HG03457 (cell line): ENCODE measurements around the gene KRTAP4-3.
"Not testable (repeated sequence)": the region's sequence is repeated elsewhere in the genome, so short reads cannot be mapped to it uniquely, and the experiment has no call there.

Experiments
- ATAC-seq: cut with Tn5 transposase; IDR thresholded peaks from one replicate; pipeline ENCODE4 v1.9.1; 2021; ENCODE audit warnings: moderate number of reproducible peaks; ENCODE audit not compliant: unreplicated experiment

The KRTAP4-3 gene

GRCh38 chr17:41168121-41168520 lies at the start of gene KRTAP4-3:
Gene KRTAP4-3, minus strand, starts transcription at chr17:41168221. Its CDS starts 49 bp downstream, at chr17:41168172.
- ATAC-seq, result no peak

GRCh38 chr17:41215681-41216080 lies 47.7 kb upstream of the KRTAP4-3 start:
- ATAC-seq, result no peak

- no peak for ATAC-seq
These were observed 44.6 kb upstream of the KRTAP4-3 start for GRCh38 chr17:41212524-41213169.

- no peak for ATAC-seq
These were observed 43.9 kb upstream of the KRTAP4-3 start for GRCh38 chr17:41211845-41212466.

GRCh38 chr17:41199421-41200078 lies 31.5 kb upstream of the KRTAP4-3 start:
- ATAC-seq, result no peak

DNA sequence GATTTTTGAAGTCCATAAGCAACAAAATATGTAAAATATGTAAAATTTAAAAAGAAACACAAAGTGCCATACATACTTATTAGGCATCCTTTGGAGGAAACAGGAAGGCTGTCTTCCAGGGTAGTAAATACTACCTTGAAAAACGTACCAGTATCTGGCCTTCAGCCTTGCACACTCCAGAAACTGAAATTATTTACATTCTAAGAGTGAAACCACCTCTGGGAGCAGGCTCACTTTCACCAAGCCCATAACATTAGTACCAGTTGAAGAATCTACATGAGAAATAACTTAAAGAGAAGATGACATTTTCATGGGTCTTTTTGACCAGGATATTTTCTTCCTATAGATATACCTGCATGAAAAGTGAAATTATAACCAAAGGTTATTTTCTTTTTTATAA lies 28.0 kb upstream of the KRTAP4-3 start:
- no peak for ATAC-seq

GRCh38 chr17:41190328-41190727 lies 22.3 kb upstream of the KRTAP4-3 start:
- no peak for ATAC-seq

DNA sequence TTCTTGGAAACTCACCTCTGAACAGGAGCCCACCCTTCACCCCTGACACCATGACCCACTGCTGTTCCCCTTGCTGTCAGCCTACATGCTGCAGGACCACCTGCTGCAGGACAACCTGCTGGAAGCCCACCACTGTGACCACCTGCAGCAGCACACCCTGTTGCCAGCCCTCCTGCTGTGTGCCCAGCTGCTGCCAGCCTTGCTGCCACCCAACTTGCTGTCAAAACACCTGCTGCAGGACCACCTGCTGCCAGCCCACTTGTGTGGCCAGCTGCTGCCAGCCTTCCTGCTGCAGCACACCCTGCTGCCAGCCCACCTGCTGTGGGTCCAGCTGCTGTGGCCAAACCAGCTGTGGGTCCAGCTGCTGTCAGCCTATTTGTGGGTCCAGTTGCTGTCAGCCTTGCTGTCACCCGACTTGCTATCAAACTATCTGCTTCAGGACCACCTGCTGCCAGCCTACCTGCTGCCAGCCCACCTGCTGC lies 21.9 kb upstream of the KRTAP4-3 start, which contains the start of gene KRTAP9-1:
KRTAP9-1 (plus strand) TSS at position 51 of the 482 bp plus-strand sequence; CDS start at position 51, 0 bp downstream.
- ATAC-seq, result not testable (repeated sequence)

DNA sequence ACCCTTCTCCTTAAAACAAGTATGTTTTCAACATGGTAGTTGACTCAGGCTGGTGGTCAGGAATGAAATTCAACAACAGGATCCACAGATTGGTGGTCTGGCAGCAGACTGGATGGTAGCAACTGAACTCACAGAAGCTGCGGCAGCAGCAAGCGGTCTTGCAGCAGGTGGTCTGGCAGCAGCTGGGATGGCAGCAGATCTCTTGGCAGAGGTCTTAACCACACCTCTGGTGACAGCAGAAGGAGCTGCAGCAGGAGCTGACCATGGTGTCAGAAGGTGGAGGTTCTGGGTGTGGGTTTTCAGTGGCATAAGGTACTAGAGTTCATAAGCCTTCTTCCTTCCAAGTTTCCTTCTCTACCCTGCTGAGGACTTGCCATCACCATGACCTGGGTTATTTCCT lies 18.9 kb upstream of the KRTAP4-3 start:
- no peak for ATAC-seq

DNA sequence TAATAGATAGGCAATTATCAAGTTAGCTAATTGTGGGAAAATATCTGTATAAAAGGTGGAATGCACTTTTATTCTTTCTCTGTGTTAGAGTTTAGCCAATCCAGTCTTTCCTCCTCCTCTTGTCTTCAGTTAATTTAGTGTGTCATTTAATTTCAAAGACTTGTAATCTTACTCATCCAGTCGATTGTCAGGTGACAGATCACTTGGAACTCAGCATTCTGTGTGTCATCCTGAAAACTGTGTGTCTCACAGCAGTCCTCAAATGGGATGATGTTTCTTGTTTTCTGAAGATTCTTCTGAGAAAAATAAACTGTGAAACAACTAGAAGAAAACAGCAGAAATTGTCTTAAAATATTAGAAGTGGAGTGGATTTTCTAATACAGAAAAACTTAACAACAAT lies 17.0 kb upstream of the KRTAP4-3 start:
- ATAC-seq, result no peak

- ATAC-seq, result no peak
These were observed 16.5 kb upstream of the KRTAP4-3 start, which contains the start of gene KRTAP4-1 for GRCh38 chr17:41184480-41184961. Gene KRTAP4-1, minus strand, starts transcription at chr17:41184911. Its CDS starts 57 bp downstream, at chr17:41184854.

DNA sequence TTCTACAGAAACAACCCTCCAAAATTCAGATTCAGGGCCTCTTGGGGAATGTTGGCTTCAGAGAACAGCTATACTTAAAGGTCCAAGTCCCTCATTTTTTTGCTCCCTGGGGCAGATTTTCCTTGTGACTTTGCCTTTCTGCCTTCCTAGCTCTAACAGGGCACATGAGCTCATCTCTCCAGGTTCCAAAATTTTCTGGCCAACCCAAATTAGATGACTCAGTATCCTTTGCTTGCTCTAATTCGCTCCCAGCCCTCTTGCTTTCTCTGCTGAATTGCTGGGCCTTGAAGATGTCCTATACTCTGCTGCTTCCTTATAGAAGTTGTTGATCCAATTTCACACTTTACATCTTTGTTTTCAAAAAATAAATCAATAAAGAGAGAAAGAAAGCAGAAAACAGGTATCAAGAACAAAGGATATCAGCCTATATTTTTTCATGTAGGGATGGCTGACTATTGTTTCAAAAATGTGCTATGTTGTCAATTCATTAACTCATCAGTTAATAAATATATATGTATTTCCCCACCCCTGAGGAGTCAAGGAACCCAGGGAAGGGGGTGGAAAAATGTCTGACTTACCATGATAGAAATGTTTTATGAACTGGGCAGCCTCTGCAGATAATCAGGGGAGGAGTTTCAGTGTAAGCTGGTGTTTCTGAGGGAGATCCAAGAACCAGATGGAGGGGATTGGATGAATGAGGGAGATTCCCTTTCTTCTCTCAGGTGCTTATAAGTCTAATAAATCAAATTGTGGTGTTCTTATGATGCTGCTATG lies 11.0 kb upstream of the KRTAP4-3 start:
- ATAC-seq, result no peak

DNA sequence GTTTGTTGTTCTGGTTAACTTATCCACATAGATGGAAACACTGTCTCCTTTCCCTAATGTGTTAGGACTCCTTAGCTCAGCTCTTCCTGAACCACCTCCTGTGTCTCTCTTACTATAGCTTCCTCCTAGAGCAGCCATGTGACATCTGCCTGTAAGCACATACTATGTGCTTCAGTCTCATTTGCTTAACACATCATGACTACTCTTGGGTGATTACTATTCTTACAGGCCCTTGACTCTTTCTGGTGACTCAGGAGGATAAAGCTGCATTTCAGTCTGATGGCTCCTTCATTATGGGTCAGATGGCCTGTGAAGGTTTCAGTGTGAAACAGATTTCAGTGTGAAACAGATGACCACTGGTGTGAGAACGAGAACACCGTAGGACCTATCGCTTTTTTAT lies 10.3 kb upstream of the KRTAP4-3 start:
- ATAC-seq, result no peak

GRCh38 chr17:41177727-41178271 lies 9.8 kb upstream of the KRTAP4-3 start, which contains the start of gene KRTAP4-2:
Gene KRTAP4-2, minus strand, starts transcription at chr17:41178221. Its CDS starts 57 bp downstream, at chr17:41178164.
- ATAC-seq, result no peak

DNA sequence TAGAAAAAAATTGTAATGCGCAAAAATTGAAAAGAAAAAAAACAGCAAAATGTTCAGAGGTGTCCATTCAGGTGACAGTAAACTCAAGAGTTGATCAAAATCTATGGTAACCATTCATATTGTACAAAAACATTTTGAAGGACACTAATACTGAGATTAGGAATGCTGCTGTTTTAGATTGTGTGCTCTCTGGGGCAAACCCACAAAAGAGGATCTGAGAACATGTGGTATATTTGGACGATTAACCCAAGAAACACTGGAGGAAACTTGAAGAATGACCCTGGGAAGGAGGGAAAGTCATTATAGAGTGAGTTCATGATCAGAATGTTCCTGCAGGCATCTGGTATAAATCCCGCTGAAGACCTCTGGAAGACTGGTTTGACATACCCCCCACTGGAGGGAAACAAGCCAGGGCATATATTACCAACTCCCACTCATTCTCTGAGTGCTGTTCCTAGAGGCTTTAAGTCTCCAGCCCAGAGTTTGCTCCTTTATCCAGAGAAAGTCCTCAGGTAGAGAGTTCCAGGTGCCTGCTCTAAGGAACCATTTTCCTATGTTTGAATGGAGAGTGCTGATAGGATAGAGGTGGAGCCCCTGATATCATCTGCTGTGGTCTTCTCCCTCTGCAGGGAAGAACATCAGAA lies 8.8 kb upstream of the KRTAP4-3 start:
- ATAC-seq, result no peak

DNA sequence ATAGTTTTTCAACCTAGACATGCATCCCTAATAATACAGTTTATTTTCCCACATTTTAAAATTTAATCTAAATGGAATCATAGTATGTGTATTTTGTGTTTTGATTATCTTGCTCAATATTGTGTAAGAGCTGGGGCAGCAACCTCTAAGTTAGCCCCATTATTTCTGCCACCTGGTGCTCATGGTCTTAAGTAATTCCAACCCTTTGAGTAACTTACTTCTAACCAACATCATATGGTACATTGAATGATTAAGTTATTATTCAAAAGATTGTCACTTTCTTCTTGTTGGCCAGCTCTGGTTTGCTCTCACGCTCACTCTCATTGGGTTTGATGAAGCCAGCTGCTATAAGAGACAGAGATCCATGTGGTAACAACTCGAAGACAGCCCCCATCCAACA lies 3.9 kb upstream of the KRTAP4-3 start:
- no peak for ATAC-seq

GRCh38 chr17:41167561-41167960 lies 460 bp downstream of the KRTAP4-3 start:
- no peak for ATAC-seq

GRCh38 chr17:41163828-41164227 lies 4.2 kb downstream of the KRTAP4-3 start:
- ATAC-seq, result no peak

GRCh38 chr17:41160648-41161047 lies 7.4 kb downstream of the KRTAP4-3 start, which contains the start of gene KRTAP4-4:
Gene KRTAP4-4, minus strand, starts transcription at chr17:41160748. Its CDS starts 57 bp downstream, at chr17:41160691.
- ATAC-seq, result no peak

DNA sequence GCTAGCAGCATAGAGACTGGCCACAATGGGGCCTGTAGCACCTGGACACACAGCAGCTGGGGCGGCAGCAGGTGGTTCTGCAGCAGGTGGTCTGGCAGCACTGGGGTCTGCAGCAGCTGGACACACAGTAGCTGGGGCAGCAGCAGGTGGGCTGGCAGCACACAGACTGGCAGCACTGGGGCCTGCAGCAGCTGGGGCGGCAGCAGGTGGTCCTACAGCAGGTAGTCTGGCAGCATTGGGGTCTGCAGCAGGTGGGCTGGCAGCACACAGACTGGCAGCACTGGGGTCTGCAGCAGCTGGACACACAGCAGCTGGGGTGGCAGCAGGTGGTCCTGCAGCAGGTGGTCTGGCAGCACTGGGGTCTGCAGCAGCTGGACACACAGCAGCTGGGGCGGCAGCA lies 7.8 kb downstream of the KRTAP4-3 start:
- ATAC-seq, result not testable (repeated sequence)
